H9 (cell line): ENCODE data around the gene IKBKG. TPM values are rescaled to one million over a fixed set of nuclear protein-coding genes. Genes with fewer than 3 reads are reported as not detected.

Source experiments
- DNase-seq: peaks from one replicate; pipeline ENCODE4 v3.0.0-alpha.2; 2017
- H2AFZ ChIP-seq: one replicate; pipeline ENCODE4 v1.6.1; 2013; ENCODE audit warnings: mild to moderate bottlenecking, low read length, control low read depth, moderate library complexity
- H2AK5ac ChIP-seq: 2 replicates; pipeline ENCODE4 v1.6.1; 2013; ENCODE audit warnings: low read length, control low read depth, mixed read lengths; ENCODE audit not compliant: insufficient read length
- H2BK120ac ChIP-seq: one replicate; pipeline ENCODE4 v1.6.1; 2013; ENCODE audit warnings: low read depth, mild to moderate bottlenecking, low read length, control low read depth, inconsistent platforms; ENCODE audit not compliant: poor library complexity, severe bottlenecking
- H2BK12ac ChIP-seq: 2 replicates; pipeline ENCODE4 v1.6.1; 2013; ENCODE audit warnings: low read length, control low read depth, mixed read lengths, low read depth; ENCODE audit not compliant: insufficient read length
- H2BK15ac ChIP-seq: 2 replicates; pipeline ENCODE4 v1.6.1; 2013; ENCODE audit warnings: low read depth, low read length, control low read depth
- H2BK20ac ChIP-seq: one replicate; pipeline ENCODE4 v1.6.1; 2013; ENCODE audit warnings: low read depth, mild to moderate bottlenecking, low read length, control low read depth, inconsistent platforms; ENCODE audit not compliant: poor library complexity, severe bottlenecking
- H2BK5ac ChIP-seq: 2 replicates; pipeline ENCODE4 v1.6.1; 2013; ENCODE audit warnings: low read length, control low read depth, mixed read lengths; ENCODE audit not compliant: insufficient read length
- H3K14ac ChIP-seq: 2 replicates; pipeline ENCODE4 v1.6.1; 2013; ENCODE audit warnings: low read length, control low read depth; ENCODE audit not compliant: insufficient read depth
- H3K18ac ChIP-seq: 2 replicates; pipeline ENCODE4 v1.6.1; 2013; ENCODE audit warnings: low read depth, mild to moderate bottlenecking, mixed read lengths, low read length, control low read depth; ENCODE audit not compliant: insufficient read length
- H3K23ac ChIP-seq: 2 replicates; pipeline ENCODE4 v1.6.1; 2013; ENCODE audit warnings: low read length, control low read depth, mixed read lengths, low read depth; ENCODE audit not compliant: insufficient read length
- H3K23me2 ChIP-seq: 2 replicates; pipeline ENCODE4 v1.6.1; 2013; ENCODE audit warnings: low read depth, mild to moderate bottlenecking, mixed read lengths, low read length, control low read depth; ENCODE audit not compliant: insufficient read length, poor library complexity, severe bottlenecking
- H3K27ac ChIP-seq: 2 replicates; pipeline ENCODE4 v1.5.1; 2013; ENCODE audit warnings: low read length, control low read depth, mixed read lengths, low read depth; ENCODE audit not compliant: insufficient read length
- H3K27me3 ChIP-seq: 2 replicates; pipeline ENCODE4 v1.6.1; 2013; ENCODE audit warnings: low read length, control low read depth, inconsistent platforms; ENCODE audit not compliant: insufficient read depth
- H3K4ac ChIP-seq: 2 replicates; pipeline ENCODE4 v1.6.1; 2013; ENCODE audit warnings: low read depth, mild to moderate bottlenecking, control low read depth, inconsistent platforms, low read length, moderate library complexity
- H3K4me1 ChIP-seq: 2 replicates; pipeline ENCODE4 v1.6.1; 2013; ENCODE audit warnings: low read length, control low read depth, inconsistent platforms; ENCODE audit not compliant: insufficient read depth
- H3K4me2 ChIP-seq: 2 replicates; pipeline ENCODE4 v1.6.1; 2013; ENCODE audit warnings: low read length, control low read depth, mixed read lengths; ENCODE audit not compliant: insufficient read length, insufficient read depth
- H3K56ac ChIP-seq: 2 replicates; pipeline ENCODE4 v1.6.1; 2013; ENCODE audit warnings: low read depth, mild to moderate bottlenecking, mixed read lengths, low read length, control low read depth; ENCODE audit not compliant: insufficient read length
- H3K79me1 ChIP-seq: 2 replicates; pipeline ENCODE4 v1.6.1; 2013; ENCODE audit warnings: low read depth, mild to moderate bottlenecking, moderate library complexity, low read length, control low read depth, inconsistent platforms; ENCODE audit not compliant: insufficient read depth, poor library complexity, severe bottlenecking
- H3K79me2 ChIP-seq: 2 replicates; pipeline ENCODE4 v1.6.1; 2013; ENCODE audit warnings: low read length, control low read depth, inconsistent platforms; ENCODE audit not compliant: insufficient read depth
- H3K9ac ChIP-seq: 2 replicates; pipeline ENCODE4 v1.6.1; 2013; ENCODE audit warnings: low read length, control low read depth, mixed read lengths; ENCODE audit not compliant: insufficient read length; ENCODE audit errors: extremely low read depth
- H3K9me3 ChIP-seq: one replicate; pipeline ENCODE4 v1.6.1; 2013; ENCODE audit warnings: low read depth, low read length, inconsistent platforms; ENCODE audit not compliant: control insufficient read depth
- H3T11ph ChIP-seq: one replicate; pipeline ENCODE4 v1.6.1; 2013; ENCODE audit warnings: mild to moderate bottlenecking, low read length, control low read depth, inconsistent platforms
- H4K20me1 ChIP-seq: one replicate; pipeline ENCODE4 v1.6.1; 2013; ENCODE audit not compliant: control insufficient read depth, insufficient read length, insufficient read depth
- H4K5ac ChIP-seq: 2 replicates; pipeline ENCODE4 v1.6.1; 2013; ENCODE audit warnings: low read depth, mild to moderate bottlenecking, mixed read lengths, low read length, control low read depth; ENCODE audit not compliant: insufficient read length
- H4K8ac ChIP-seq: replicated peaks from 2 replicates; pipeline ENCODE4 v1.6.1; 2013; ENCODE audit warnings: low read length, control low read depth, mixed read lengths, low read depth; ENCODE audit not compliant: insufficient read length
- H4K91ac ChIP-seq: 2 replicates; pipeline ENCODE4 v1.6.1; 2013; ENCODE audit warnings: low read depth, mild to moderate bottlenecking, moderate library complexity, mixed read lengths, low read length, control low read depth; ENCODE audit not compliant: insufficient read length
- H3K27ac Mint-ChIP-seq, 3 experiments: 2 replicates in 2 of 3; 3 replicates in 1 of 3; pipeline ENCODE4 v1.8.0; 2020 to 2021; ENCODE audit warnings: mixed read lengths in 3 of 3, mild to moderate bottlenecking in 1 of 3, moderate library complexity in 1 of 3
- H3K27me3 Mint-ChIP-seq: 2 replicates; pipeline ENCODE4 v1.8.0; 2021; ENCODE audit warnings: low read depth, mild to moderate bottlenecking, moderate library complexity, mixed read lengths
- H3K36me3 Mint-ChIP-seq, 3 experiments: 2 replicates in 2 of 3; 3 replicates in 1 of 3; pipeline ENCODE4 v1.8.0; 2020 to 2021; ENCODE audit warnings: low read depth in 3 of 3, mixed read lengths in 3 of 3; ENCODE audit not compliant: insufficient read depth in 1 of 3
- H3K4me1 Mint-ChIP-seq, 2 experiments: 2 replicates each; pipeline ENCODE4 v1.8.0; 2020; ENCODE audit warnings: mixed read lengths in 2 of 2
- H3K4me3 Mint-ChIP-seq, 2 experiments: 2 replicates in 1 of 2; 3 replicates in 1 of 2; pipeline ENCODE4 v1.8.0; 2020 to 2021; ENCODE audit warnings: mild to moderate bottlenecking in 2 of 2, mixed read lengths in 2 of 2, moderate library complexity in 1 of 2
- H3K9me3 Mint-ChIP-seq, 2 experiments: 2 replicates in 1 of 2; 3 replicates in 1 of 2; pipeline ENCODE4 v1.8.0; 2020; ENCODE audit warnings: mild to moderate bottlenecking in 2 of 2, mixed read lengths in 2 of 2, moderate library complexity in 1 of 2
- WGBS: extraction: QIAGEN DNeasy Blood & Tissue Kit; methylation state at CpG from one replicate; pipeline ENCODE4 v1.1.7; 2013; ENCODE audit warnings: missing lambda C conversion rate, low lambda C conversion rate, mixed read lengths; ENCODE audit not compliant: insufficient read length; ENCODE audit errors: extremely low coverage; 5-methylcytosine and 5-hydroxymethylcytosine counted together
- total RNA-seq: library from RNA; stranded (reverse); gene quantifications from 2 replicates; pipeline ENCODE4 v1.2.1, GENCODE V29; 2021
- TF ChIP-seq, protein P1 (sequence below): fragments of 200-600 bp; sonication (generic); conservative IDR thresholded peaks from 3 replicates; pipeline ENCODE4 v1.8.0; 2021; ENCODE audit warnings: antibody characterized with exemption, mild to moderate bottlenecking

Gene IKBKG
- total RNA-seq, 1 experiment from 2014 or later, result 17.8 TPM

- Histone ChIP-seq H3K4me2 (no peak overlapping the region), H3K14ac (no peak overlapping the region), H3K79me2 (no peaks in the 10 kb centered on the region), H3K27ac (no peak overlapping the region), H3K79me1 (no peaks in the 10 kb centered on the region), H2AFZ (no peak overlapping the region), H4K5ac (no peak overlapping the region), H3K4ac (no peak overlapping the region), H4K8ac (no peak overlapping the region), H3K4me1 (no peaks in the 10 kb centered on the region), H3K18ac (no peak overlapping the region), H3K9ac (peak overlapping the region; percentile 54), H2BK120ac (no peak overlapping the region), H4K20me1 (no peaks in the 10 kb centered on the region), H4K91ac (no peak overlapping the region), H3K9me3 (peaks cover 14% of the 10 kb centered on the region), H2AK5ac (no peak overlapping the region), H3K23ac (no peak overlapping the region), H2BK12ac (no peak overlapping the region), H3K23me2 (peaks cover 3% of the 10 kb centered on the region), H2BK20ac (no peak overlapping the region), H2BK5ac (no peak overlapping the region), H3T11ph (no peak overlapping the region), H3K56ac (no peak overlapping the region), H2BK15ac (no peak overlapping the region), H3K27me3 (no peaks in the 10 kb centered on the region)
- H3K4me1 Mint-ChIP-seq, result peaks cover 3 to 4% of the 10 kb centered on the region in 2 experiments; a peak in 3 of 4 replicates
- peaks cover 3 to 17% (median 11%) of the 10 kb centered on the region in 3 experiments; a peak in 6 of 7 replicates for H3K36me3 Mint-ChIP-seq
- H3K27me3 Mint-ChIP-seq, result peaks cover 49% of the 10 kb centered on the region
- peak overlapping the region in 2 of 3 experiments; percentile 58 to 64; a peak in 2 of 7 replicates for H3K27ac Mint-ChIP-seq
- H3K9me3 Mint-ChIP-seq, result peaks cover 64 to 66% of the 10 kb centered on the region in 2 experiments
- peak overlapping the region; percentile 41 to 68; a peak in 4 of 5 replicates for H3K4me3 Mint-ChIP-seq
- TF ChIP-seq, protein P1, sequence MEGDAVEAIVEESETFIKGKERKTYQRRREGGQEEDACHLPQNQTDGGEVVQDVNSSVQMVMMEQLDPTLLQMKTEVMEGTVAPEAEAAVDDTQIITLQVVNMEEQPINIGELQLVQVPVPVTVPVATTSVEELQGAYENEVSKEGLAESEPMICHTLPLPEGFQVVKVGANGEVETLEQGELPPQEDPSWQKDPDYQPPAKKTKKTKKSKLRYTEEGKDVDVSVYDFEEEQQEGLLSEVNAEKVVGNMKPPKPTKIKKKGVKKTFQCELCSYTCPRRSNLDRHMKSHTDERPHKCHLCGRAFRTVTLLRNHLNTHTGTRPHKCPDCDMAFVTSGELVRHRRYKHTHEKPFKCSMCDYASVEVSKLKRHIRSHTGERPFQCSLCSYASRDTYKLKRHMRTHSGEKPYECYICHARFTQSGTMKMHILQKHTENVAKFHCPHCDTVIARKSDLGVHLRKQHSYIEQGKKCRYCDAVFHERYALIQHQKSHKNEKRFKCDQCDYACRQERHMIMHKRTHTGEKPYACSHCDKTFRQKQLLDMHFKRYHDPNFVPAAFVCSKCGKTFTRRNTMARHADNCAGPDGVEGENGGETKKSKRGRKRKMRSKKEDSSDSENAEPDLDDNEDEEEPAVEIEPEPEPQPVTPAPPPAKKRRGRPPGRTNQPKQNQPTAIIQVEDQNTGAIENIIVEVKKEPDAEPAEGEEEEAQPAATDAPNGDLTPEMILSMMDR, result peak; percentile 55; the same call in 2 of the 3 replicates
- WGBS, result no CpG with 5 or more reads among the region's 15 CpGs
- DNase-seq, result peak; percentile 83
Observed at GRCh38 chrX:154526901-154527675, 20.3 kb upstream of the IKBKG start.
